PC-9 (cell line): ENCODE measurements around the gene PI3.

Experiments
- EZH2 ChIP-seq: fragments of 200-600 bp; sonication (generic); IDR thresholded peaks from 2 replicates; pipeline ENCODE4 v1.8.0; 2017; ENCODE audit warnings: antibody characterized with exemption, low read depth
- TF ChIP-seq, protein P1 (sequence below): fragments of 200-600 bp; sonication (generic); conservative IDR thresholded peaks from 2 replicates; pipeline ENCODE4 v1.6.1; 2017; ENCODE audit warnings: mixed run types, antibody characterized with exemption, mild to moderate bottlenecking, moderate library complexity

- no peak for TF ChIP-seq EZH2
- TF ChIP-seq, protein P1, sequence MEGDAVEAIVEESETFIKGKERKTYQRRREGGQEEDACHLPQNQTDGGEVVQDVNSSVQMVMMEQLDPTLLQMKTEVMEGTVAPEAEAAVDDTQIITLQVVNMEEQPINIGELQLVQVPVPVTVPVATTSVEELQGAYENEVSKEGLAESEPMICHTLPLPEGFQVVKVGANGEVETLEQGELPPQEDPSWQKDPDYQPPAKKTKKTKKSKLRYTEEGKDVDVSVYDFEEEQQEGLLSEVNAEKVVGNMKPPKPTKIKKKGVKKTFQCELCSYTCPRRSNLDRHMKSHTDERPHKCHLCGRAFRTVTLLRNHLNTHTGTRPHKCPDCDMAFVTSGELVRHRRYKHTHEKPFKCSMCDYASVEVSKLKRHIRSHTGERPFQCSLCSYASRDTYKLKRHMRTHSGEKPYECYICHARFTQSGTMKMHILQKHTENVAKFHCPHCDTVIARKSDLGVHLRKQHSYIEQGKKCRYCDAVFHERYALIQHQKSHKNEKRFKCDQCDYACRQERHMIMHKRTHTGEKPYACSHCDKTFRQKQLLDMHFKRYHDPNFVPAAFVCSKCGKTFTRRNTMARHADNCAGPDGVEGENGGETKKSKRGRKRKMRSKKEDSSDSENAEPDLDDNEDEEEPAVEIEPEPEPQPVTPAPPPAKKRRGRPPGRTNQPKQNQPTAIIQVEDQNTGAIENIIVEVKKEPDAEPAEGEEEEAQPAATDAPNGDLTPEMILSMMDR: no peak
Observed at GRCh38 chr20:45163083-45163803, 11.5 kb upstream of the PI3 start.
